ENCODE data around the gene EMX1. TPM values are rescaled to one million over a fixed set of nuclear protein-coding genes. Genes with fewer than 3 reads are reported as not detected.
A peak's percentile ranks its signal among the peaks of the same experiment; 100 is the strongest.

Gene EMX1
- total and polyA plus RNA-seq, 2 of the 13 experiments (the other 11 are each of a cell fraction or from before 2014, with no cell fraction given): 0.62 to 4.9 TPM

- no peak for TF ChIP-seq PTBP1 (IDR thresholded peaks at IDR 0.05; ENCODE audit: low read depth, low read length, poor library complexity, severe bottlenecking)
- no peak for TF ChIP-seq FOXA1 (IDR thresholded peaks at IDR 0.05)
- no peak for TF ChIP-seq FOXA1 (CRISPR knock-in tag; IDR thresholded peaks at IDR 0.05)
- TF ChIP-seq IRF1 (CRISPR knock-in tag; IDR thresholded peaks at IDR 0.05; ENCODE audit: low read depth): no peak
- TF ChIP-seq SMAD3 (CRISPR knock-in tag; IDR thresholded peaks at IDR 0.05): no peak
- TF ChIP-seq ZNF205 (CRISPR knock-in tag; IDR thresholded peaks at IDR 0.05): 0 out of 2 replicates have a peak, but pooled peaks have one; percentile 27
- no peak for TF ChIP-seq ZBTB49 (CRISPR knock-in tag; IDR thresholded peaks at IDR 0.05; ENCODE audit: borderline replicate concordance)
- no peak for TF ChIP-seq HOMEZ (CRISPR knock-in tag; IDR thresholded peaks at IDR 0.05; ENCODE audit: low read depth)
- TF ChIP-seq MAF1 (CRISPR knock-in tag; IDR thresholded peaks at IDR 0.05; ENCODE audit: borderline replicate concordance): no peak
- no peak for TF ChIP-seq CENPT (CRISPR knock-in tag; IDR thresholded peaks at IDR 0.05; ENCODE audit: low read depth)
- no peak for TF ChIP-seq GLI4 (CRISPR knock-in tag; IDR thresholded peaks at IDR 0.05; ENCODE audit: borderline replicate concordance)
- TF ChIP-seq KLF11 (CRISPR knock-in tag; IDR thresholded peaks at IDR 0.05): no peak
- TF ChIP-seq SCMH1 (CRISPR knock-in tag; IDR thresholded peaks at IDR 0.05; ENCODE audit: borderline replicate concordance): no peak
- no peak for TF ChIP-seq ZMYM2 (CRISPR knock-in tag; IDR thresholded peaks at IDR 0.05)
- TF ChIP-seq ZNF326 (CRISPR knock-in tag; IDR thresholded peaks at IDR 0.05; ENCODE audit: borderline replicate concordance): no peak
- no peak for TF ChIP-seq ASH2L (IDR thresholded peaks at IDR 0.05; ENCODE audit: insufficient read length, low read depth, low read length)
- TF ChIP-seq ZNF17 (CRISPR knock-in tag; IDR thresholded peaks at IDR 0.05): no peak
- no peak for TF ChIP-seq TP53 (CRISPR knock-in tag; conservative IDR thresholded peaks at IDR 0.05)
- no peak for TF ChIP-seq TOE1 (CRISPR knock-in tag; IDR thresholded peaks at IDR 0.05)
Observed at GRCh38 chr2:72943540-72944395, 26.4 kb downstream of the EMX1 start (continued).

All from HepG2 (cell line).